GM12878 (cell line): ENCODE measurements around the gene TMEM196. TPM values are rescaled to one million over a fixed set of nuclear protein-coding genes. Genes with fewer than 3 reads are reported as not detected.

Experiments
- ATAC-seq: fragments of 200-7000 bp; cut with Tn5 transposase; 3 replicates; pipeline ENCODE4 v1.9.1; 2020; ENCODE audit warnings: mild to moderate bottlenecking, moderate library complexity
- BruUV-seq: library from RNA; stranded (reverse); fragments of 400-500 nt; replicated peaks from 2 replicates; lab custom pipeline; 2021; lab: Mats Ljungman, UMichigan
- CTCF ChIA-PET: fragments of 300-600 bp; sonication (Branson Sonifier 250); formaldehyde crosslinking; extraction: SDS; loops from one replicate; lab custom pipeline; 2021; ENCODE audit warnings: inconsistent platforms; lab: Yijun Ruan, JAX
- POLR2A ChIA-PET: fragments of 350-600 bp; formaldehyde crosslinking; extraction: SDS; loops from one replicate; lab custom pipeline; 2021; ENCODE audit warnings: inconsistent platforms; lab: Charles Lee
- RAD21 ChIA-PET: fragments of 300-600 bp; sonication (Branson Sonifier 250); formaldehyde crosslinking; loops from one replicate; lab custom pipeline; 2023; ENCODE audit warnings: antibody characterized with exemption; ENCODE audit not compliant: unreplicated experiment; lab: Charles Lee
- SMC1A ChIA-PET: fragments of 300-600 bp; sonication (Branson Sonifier 250); formaldehyde crosslinking; loops from one replicate; lab custom pipeline; 2023; ENCODE audit not compliant: unreplicated experiment, uncharacterized antibody; lab: Charles Lee
- DNase-seq: peaks from one replicate; pipeline ENCODE4 v3.0.0-alpha.2; 2011; ENCODE audit warnings: low read depth, low spot score
- FAIRE-seq: peaks from 3 replicates; lab custom pipeline; 2011; peaks lifted over from hg19 to GRCh38; lab: Jason Lieb, UNC
- H2AFZ ChIP-seq: 2 replicates; pipeline ENCODE4 v1.6.0; 2011; ENCODE audit warnings: low read depth, low read length, control low read depth; ENCODE audit not compliant: control insufficient read depth
- H3K27ac ChIP-seq: 2 replicates; pipeline ENCODE4 v1.5.1; 2011; ENCODE audit warnings: control low read depth; ENCODE audit not compliant: control insufficient read depth, insufficient read depth
- H3K27me3 ChIP-seq, 2 experiments: replicated peaks in 1 of 2; 2 replicates each; pipeline versions ENCODE4 v1.6.0 to v1.6.1; 2011; ENCODE audit warnings: low read length in 1 of 2; ENCODE audit not compliant: control insufficient read depth in 2 of 2, insufficient read depth in 2 of 2
- H3K36me3 ChIP-seq, 2 experiments: 2 replicates each; pipeline ENCODE4 v1.5.1; 2011; ENCODE audit warnings: low read length in 1 of 2; ENCODE audit not compliant: control insufficient read depth in 2 of 2, insufficient read depth in 2 of 2
- H3K4me1 ChIP-seq: 2 replicates; pipeline ENCODE4 v1.6.1; 2011; ENCODE audit warnings: mild to moderate bottlenecking, low read length, moderate library complexity, mixed read lengths; ENCODE audit not compliant: control insufficient read depth, insufficient read depth
- H3K4me2 ChIP-seq: 2 replicates; pipeline ENCODE4 v1.6.0; 2011; ENCODE audit warnings: control low read depth; ENCODE audit not compliant: control insufficient read depth, insufficient read depth
- H3K4me3 ChIP-seq: fragments of 200-600 bp; sonication (generic); 2 replicates; pipeline ENCODE4 v1.5.1; 2016
- H3K79me2 ChIP-seq: 2 replicates; pipeline ENCODE4 v1.6.0; 2011; ENCODE audit warnings: low read length; ENCODE audit not compliant: control insufficient read depth, insufficient read depth
- H3K9ac ChIP-seq: 2 replicates; pipeline ENCODE4 v1.8.0; 2011; ENCODE audit warnings: low read length, control low read depth, mixed read lengths; ENCODE audit not compliant: control insufficient read depth, insufficient read depth
- H3K9me3 ChIP-seq: replicated peaks from 3 replicates; pipeline ENCODE4 v1.5.1; 2011; ENCODE audit warnings: mild to moderate bottlenecking, low read length; ENCODE audit not compliant: control insufficient read depth, insufficient read depth
- H4K20me1 ChIP-seq: 2 replicates; pipeline ENCODE4 v1.6.0; 2011; ENCODE audit not compliant: control insufficient read depth, insufficient read depth
- CBFB ChIP-seq: IDR thresholded peaks from 2 replicates; pipeline ENCODE4 v1.6.1; 2016; ENCODE audit warnings: antibody characterized with exemption, low read depth
- CBX5 ChIP-seq: sonication (generic); IDR thresholded peaks from 2 replicates; pipeline ENCODE4 v1.6.1; 2016; ENCODE audit warnings: low read depth, moderate library complexity, mild to moderate bottlenecking, inconsistent platforms
- CEBPB ChIP-seq, 2 experiments: fragments of 150-350 bp in 1 of 2; IDR thresholded peaks; 2 replicates each; pipeline ENCODE4 v1.6.1; 2012 to 2014; ENCODE audit warnings: low read depth in 2 of 2, low read length in 2 of 2, borderline replicate concordance in 1 of 2, inconsistent platforms in 1 of 2
- CEBPZ ChIP-seq: fragments of 150-350 bp; IDR thresholded peaks from 2 replicates; pipeline ENCODE4 v1.6.1; 2016; ENCODE audit warnings: low read depth, low read length
- FOXM1 ChIP-seq: IDR thresholded peaks from 2 replicates; pipeline ENCODE4 v1.6.1; 2012; ENCODE audit warnings: low read depth, mild to moderate bottlenecking, inconsistent platforms, low read length, moderate library complexity
- GATAD2B ChIP-seq: fragments of 450-650 bp; conservative IDR thresholded peaks from 2 replicates; pipeline ENCODE4 v1.6.1; 2017; ENCODE audit warnings: low read depth, mild to moderate bottlenecking, moderate library complexity
- HCFC1 ChIP-seq: fragments of 150-350 bp; IDR thresholded peaks from 2 replicates; pipeline ENCODE4 v1.6.1; 2014; ENCODE audit warnings: low read length
- KAT2A ChIP-seq: conservative IDR thresholded peaks from 2 replicates; pipeline ENCODE4 v1.6.1; 2011; ENCODE audit warnings: low read depth, low read length; ENCODE audit not compliant: control insufficient read depth
- RCOR1 ChIP-seq: conservative IDR thresholded peaks from 2 replicates; pipeline ENCODE4 v1.6.1; 2012; ENCODE audit warnings: low read depth, low read length, improper control_type of control experiment
- SIX5 ChIP-seq: IDR thresholded peaks from 2 replicates; pipeline ENCODE4 v1.6.1; 2011; ENCODE audit warnings: mild to moderate bottlenecking, low read depth, low read length, moderate library complexity; ENCODE audit not compliant: severe bottlenecking
- SUZ12 ChIP-seq: fragments of 200-600 bp; sonication (generic); IDR thresholded peaks from one replicate; pipeline ENCODE4 v1.6.1; 2018; ENCODE audit warnings: antibody characterized with exemption, mild to moderate bottlenecking; ENCODE audit not compliant: unreplicated experiment
- YY1 ChIP-seq: IDR thresholded peaks from 2 replicates; pipeline ENCODE4 v1.6.1; 2011; ENCODE audit warnings: low read depth, mild to moderate bottlenecking, low read length
- WGBS: methylation state at CpG from one replicate; pipeline ENCODE4 v1.1.6; 2016; ENCODE audit warnings: low lambda C conversion rate; ENCODE audit not compliant: insufficient replicate concordance, insufficient coverage; ENCODE audit errors: missing lambda C conversion rate; 5-methylcytosine and 5-hydroxymethylcytosine counted together
- in situ Hi-C: fragments of 300-500 bp; cut with MboI; formaldehyde crosslinking; loops from 9 replicates; pipeline ENCODE4 v1.14.3; 2018; ENCODE audit warnings: mixed read lengths
- intact Hi-C: fragments of 100-400 bp; cut with micrococcal nuclease; formaldehyde crosslinking; loops from one replicate; pipeline ENCODE4 v1.14.2; 2022; ENCODE audit not compliant: unreplicated experiment
- polyA plus RNA-seq, 11 experiments: library from polyadenylated mRNA; depleted of rRNA in 4 of 11; unstranded in 6 of 11; stranded (reverse) in 5 of 11; fragments of >200 nt; fragmentation: Nextera tagmentation in 4 of 11; fragmentation: Illumina TruSeq in 1 of 11; extraction: Ambion mirVana in 4 of 11; extraction: Trizol in 1 of 11; gene quantifications; 1 replicate in 1 of 11; 2 replicates in 10 of 11; pipeline versions ENCODE4 v1.2.1 to v1.2.3, GENCODE V29; 2011 to 2016; ENCODE audit warnings: inconsistent platforms in 2 of 11, missing spikeins in 2 of 11, low read depth in 1 of 11
- total RNA-seq, 4 experiments: library from RNA; depleted of rRNA in 3 of 4; stranded (reverse); fragments of >200 nt in 3 of 4; fragmentation: Illumina TruSeq in 1 of 4; extraction: Trizol in 1 of 4; gene quantifications; 2 replicates each; pipeline versions ENCODE4 v1.2.1 to v1.2.3, GENCODE V29; 2013 to 2021
- TF ChIP-seq, protein P1 (sequence below): fragments of 150-350 bp; IDR thresholded peaks from 2 replicates; pipeline ENCODE4 v1.6.1; 2014; ENCODE audit warnings: mild to moderate bottlenecking, low read depth, low read length

The TMEM196 gene
- total and polyA plus RNA-seq, 10 of the 15 experiments (the other 5 are each of a cell fraction or from before 2014, with no cell fraction given): 0.04 TPM; not detected in 9

GRCh38 chr7:19705663-19706062 is 67.8 kb downstream of the TMEM196 start (continued):
- no peak for TF ChIP-seq SUZ12

GRCh38 chr7:19701471-19701870 is 71.9 kb downstream of the TMEM196 start:
- in situ Hi-C loops: no loop called here
- H3K9ac ChIP-seq: no peak overlapping the region
- no peak overlapping the region for H2AFZ ChIP-seq
- SMC1A ChIA-PET: interaction anchor here (1.3 to 3.2 kb wide), 2 partner anchors 9 to 13 kb away, joined by 3 to 11 read pairs; no protein-coding TSS in a partner anchor
- H3K79me2 ChIP-seq: peaks cover 13% of the 10 kb centered on the region
- TF ChIP-seq CBX5: no peak
- TF ChIP-seq, protein P1, sequence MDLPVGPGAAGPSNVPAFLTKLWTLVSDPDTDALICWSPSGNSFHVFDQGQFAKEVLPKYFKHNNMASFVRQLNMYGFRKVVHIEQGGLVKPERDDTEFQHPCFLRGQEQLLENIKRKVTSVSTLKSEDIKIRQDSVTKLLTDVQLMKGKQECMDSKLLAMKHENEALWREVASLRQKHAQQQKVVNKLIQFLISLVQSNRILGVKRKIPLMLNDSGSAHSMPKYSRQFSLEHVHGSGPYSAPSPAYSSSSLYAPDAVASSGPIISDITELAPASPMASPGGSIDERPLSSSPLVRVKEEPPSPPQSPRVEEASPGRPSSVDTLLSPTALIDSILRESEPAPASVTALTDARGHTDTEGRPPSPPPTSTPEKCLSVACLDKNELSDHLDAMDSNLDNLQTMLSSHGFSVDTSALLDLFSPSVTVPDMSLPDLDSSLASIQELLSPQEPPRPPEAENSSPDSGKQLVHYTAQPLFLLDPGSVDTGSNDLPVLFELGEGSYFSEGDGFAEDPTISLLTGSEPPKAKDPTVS: no peak
- TF ChIP-seq GATAD2B: no peak
- no peak for TF ChIP-seq FOXM1
- no peak for TF ChIP-seq HCFC1
- TF ChIP-seq RCOR1: no peak
- TF ChIP-seq KAT2A: no peak
- TF ChIP-seq CEBPB (IDR thresholded peaks at IDR 0.05; ENCODE audit: borderline replicate concordance in 1 of 2, low read depth in 2 of 2, low read length in 2 of 2): no peak
- no peak for TF ChIP-seq CBFB
- TF ChIP-seq YY1: no peak
- TF ChIP-seq SIX5: no peak
- no peak for TF ChIP-seq CEBPZ
- peaks cover 2 to 6% of the 10 kb centered on the region in 2 experiments; a peak in 3 of 4 replicates for H3K36me3 ChIP-seq
- CTCF ChIA-PET: interaction anchor here (0.6 to 1.2 kb wide), 2 partner anchors 35 to 897 kb away, joined by 3 to 4 read pairs; no protein-coding TSS in a partner anchor
- H4K20me1 ChIP-seq: no peaks in the 10 kb centered on the region
- RAD21 ChIA-PET: no interaction called here
- FAIRE-seq (no peak), DNase-seq (no peak), ATAC-seq (no peak)
- WGBS: 100% methylated on average over 4 of the region's 4 CpGs
- H3K27me3 ChIP-seq: no peaks in the 10 kb centered on the region
- H3K9me3 ChIP-seq: no peaks in the 10 kb centered on the region
- no TSS peak for BruUV-seq
- H3K4me2 ChIP-seq: no peak overlapping the region
- intact Hi-C loops: no loop called here
- POLR2A ChIA-PET: no interaction called here
- H3K4me1 ChIP-seq: no peaks in the 10 kb centered on the region
- no peak overlapping the region for H3K4me3 ChIP-seq
- H3K27ac ChIP-seq: no peak overlapping the region
